Keratinocyte (primary cell): ENCODE results near the gene ITCH.

Source experiments
- CTCF ChIP-seq, 3 experiments: IDR thresholded peaks in 1 of 3; conservative IDR thresholded peaks in 1 of 3; optimal IDR thresholded peaks in 1 of 3; 2 replicates in 2 of 3; 3 replicates in 1 of 3; pipeline versions ENCODE3 to v1.5.1; 2011; ENCODE audit warnings: low read length in 3 of 3, mild to moderate bottlenecking in 3 of 3, moderate library complexity in 2 of 3, control low read depth in 1 of 3, inconsistent platforms in 1 of 3; ENCODE audit not compliant: insufficient read depth in 2 of 3; ENCODE audit errors: extremely low read depth in 1 of 3
- EZH2 ChIP-seq: IDR thresholded peaks from one replicate; pipeline ENCODE4 v1.6.1; 2012; ENCODE audit warnings: inconsistent platforms, mild to moderate bottlenecking, low read length, moderate library complexity

GRCh38 chr20:34370062-34370461 lies 7.0 kb downstream of the ITCH start:
- TF ChIP-seq CTCF (optimal IDR thresholded peaks at IDR 0.05 in 1 of 3, IDR thresholded peaks at IDR 0.05 in 1 of 3, conservative IDR thresholded peaks at IDR 0.05 in 1 of 3; ENCODE audit: extremely low read depth in 1 of 3, insufficient read depth in 2 of 3, low read length in 3 of 3) (no peak), EZH2 (no peak)
